Heart left ventricle (tissue), 13 donors: ENCODE data around the gene POMGNT1.

Source experiments
- CTCF ChIP-seq, 12 donors: fragments of 200-600 bp; sonication (generic) in 4 of 12; IDR thresholded peaks; one replicate each; pipeline versions ENCODE4 v1.5.0 to v1.8.0; 2018 to 2022; ENCODE audit warnings: antibody characterized with exemption in 12 of 12, mild to moderate bottlenecking in 5 of 12
- POLR2A ChIP-seq, 2 donors: fragments of 450-650 bp; IDR thresholded peaks; one replicate each; pipeline ENCODE4 v1.6.1; 2017; ENCODE audit warnings: antibody characterized with exemption in 2 of 2, mild to moderate bottlenecking in 2 of 2, moderate library complexity in 2 of 2
- donor health status: ischemic (EF 13 %, LVEDD 7.1; RV severe dilation, severe dysfunction).
- donor health status: DM: no; HTN: yes; CAD: no.
- donor health status: DM: no; HTN: no; CAD: no.
- donor health status: ischemic (EF 25% LVEDD 6.9; RV normal size, moderate dysfunction).
- donor health status: ischemic (EF 25% LVEDD 5.7; RV mildly dilated, moderate dysfunction).
- donor health status: ischemic (EF 35%, LVEDD 5.7; RV mildly dilated, moderate dysfunction).
- donor health status: nonischemic (EF 11% LVEDD 7.7; RV severe dilation, severe dysfunction).
- donor health status: DM: yes; HTN: yes; CAD: no.
- donor health status: PGD.
- donor health status: ischemic (EF 29% LVEDD 5.4; RV normal size, mild dysfunction).
- donor health status: nonischemic (EF 23%, LVEDD 6.1; RV moderate dilation, normal function).

- TF ChIP-seq CTCF (IDR thresholded peaks at IDR 0.05), result no peak
- TF ChIP-seq POLR2A (IDR thresholded peaks at IDR 0.05), result no peak
Measured at GRCh38 chr1:46191033-46191701, 7.1 kb downstream of the POMGNT1 start.
